ENCODE measurements around the gene PRKCB.
"Not testable (repeated sequence)": the region's sequence is repeated elsewhere in the genome, so short reads cannot be mapped to it uniquely, and the experiment has no call there.

Gene PRKCB

GRCh38 chr16:24150282-24150681, 314.5 kb downstream of the PRKCB start:
- Histone ChIP-seq H3K27ac (no peak overlapping the region), H3K27me3 (no peaks in the 10 kb centered on the region), H3K4me3 (ENCODE audit: low read depth in 1 of 2, low read length in 1 of 2) (no peak overlapping the region), H3K4me1 (ENCODE audit: control insufficient read depth in 1 of 2, insufficient read depth in 1 of 2, low read depth in 1 of 2, low read length in 1 of 2) (no peaks in the 10 kb centered on the region), H3K9me3 (no peaks in the 10 kb centered on the region), H3K36me3 (peaks cover 28% of the 10 kb centered on the region)
- no peak for TF ChIP-seq CTCF (IDR thresholded peaks at IDR 0.05)

GRCh38 chr16:24151482-24151939, 315.7 kb downstream of the PRKCB start:
- no peak overlapping the region for H3K4me3 ChIP-seq (ENCODE audit: low read depth in 1 of 2, low read length in 1 of 2)

GRCh38 chr16:24152048-24152447, 316.3 kb downstream of the PRKCB start:
- H3K27me3 ChIP-seq; H3K4me1 ChIP-seq (ENCODE audit: control insufficient read depth in 1 of 2, insufficient read depth in 1 of 2, low read depth in 1 of 2, low read length in 1 of 2); H3K4me3 ChIP-seq (ENCODE audit: low read depth in 1 of 2, low read length in 1 of 2); H3K27ac ChIP-seq; H3K9me3 ChIP-seq: not testable (repeated sequence)
- peaks cover 32% of the 10 kb centered on the region for H3K36me3 ChIP-seq

More at GRCh38 chr16:24151482-24151939, 315.7 kb downstream of the PRKCB start:
- no peak for TF ChIP-seq CTCF (IDR thresholded peaks at IDR 0.05)
- Histone ChIP-seq H3K4me1 (ENCODE audit: control insufficient read depth in 1 of 2, insufficient read depth in 1 of 2, low read depth in 1 of 2, low read length in 1 of 2) (no peaks in the 10 kb centered on the region), H3K9me3 (no peaks in the 10 kb centered on the region), H3K27me3 (no peaks in the 10 kb centered on the region), H3K36me3 (peaks cover 30% of the 10 kb centered on the region), H3K27ac (no peak overlapping the region)

GRCh38 chr16:24152826-24153225, 317.0 kb downstream of the PRKCB start:
- TF ChIP-seq CTCF (IDR thresholded peaks at IDR 0.05) = no peak
- Histone ChIP-seq H3K4me3 (ENCODE audit: low read depth in 1 of 2, low read length in 1 of 2) (no peak overlapping the region), H3K4me1 (ENCODE audit: control insufficient read depth in 1 of 2, insufficient read depth in 1 of 2, low read depth in 1 of 2, low read length in 1 of 2) (no peaks in the 10 kb centered on the region), H3K27ac (no peak overlapping the region), H3K9me3 (no peaks in the 10 kb centered on the region), H3K27me3 (no peaks in the 10 kb centered on the region), H3K36me3 (peaks cover 40% of the 10 kb centered on the region)

- Histone ChIP-seq H3K36me3 (peaks cover 59% of the 10 kb centered on the region), H3K27me3 (no peaks in the 10 kb centered on the region), H3K4me3 (ENCODE audit: low read depth in 1 of 2, low read length in 1 of 2) (no peak overlapping the region), H3K9me3 (no peaks in the 10 kb centered on the region), H3K27ac (no peak overlapping the region), H3K4me1 (ENCODE audit: control insufficient read depth in 1 of 2, insufficient read depth in 1 of 2, low read depth in 1 of 2, low read length in 1 of 2) (no peaks in the 10 kb centered on the region)
- TF ChIP-seq CTCF (IDR thresholded peaks at IDR 0.05) = no peak
Observed at GRCh38 chr16:24156777-24157176, 321.0 kb downstream of the PRKCB start.

GRCh38 chr16:24163935-24164334, 328.2 kb downstream of the PRKCB start:
- Histone ChIP-seq H3K4me3 (ENCODE audit: low read depth in 1 of 2, low read length in 1 of 2) (no peak overlapping the region), H3K9me3 (no peaks in the 10 kb centered on the region), H3K4me1 (ENCODE audit: control insufficient read depth in 1 of 2, insufficient read depth in 1 of 2, low read depth in 1 of 2, low read length in 1 of 2) (no peaks in the 10 kb centered on the region), H3K27me3 (no peaks in the 10 kb centered on the region), H3K27ac (no peak overlapping the region), H3K36me3 (peaks cover 56% of the 10 kb centered on the region)
- TF ChIP-seq CTCF (IDR thresholded peaks at IDR 0.05) = no peak

Data from neutrophil (primary cell).